Upper lobe of left lung (tissue), 4 donors: ENCODE measurements around the gene KATNAL1.

Experiments
- POLR2A ChIP-seq, 4 donors: fragments of 450-650 bp; IDR thresholded peaks; one replicate each; pipeline ENCODE4 v1.5.1; 2016 to 2017; ENCODE audit warnings: antibody characterized with exemption in 4 of 4, mild to moderate bottlenecking in 2 of 4
- POLR2AphosphoS5 ChIP-seq, 2 donors: sonication (generic); formaldehyde crosslinking; IDR thresholded peaks; one replicate each; pipeline ENCODE4 v1.5.1; 2017; ENCODE audit warnings: antibody characterized with exemption in 2 of 2
- TF ChIP-seq, protein P1 (sequence below), 6 experiments: fragments of 450-650 bp in 4 of 6; fragments of 200-600 bp in 2 of 6; sonication (generic) in 2 of 6; IDR thresholded peaks; one replicate each; pipeline ENCODE4 v1.5.1; 2016 to 2019; ENCODE audit warnings: antibody characterized with exemption in 6 of 6

- TF ChIP-seq, protein P1, sequence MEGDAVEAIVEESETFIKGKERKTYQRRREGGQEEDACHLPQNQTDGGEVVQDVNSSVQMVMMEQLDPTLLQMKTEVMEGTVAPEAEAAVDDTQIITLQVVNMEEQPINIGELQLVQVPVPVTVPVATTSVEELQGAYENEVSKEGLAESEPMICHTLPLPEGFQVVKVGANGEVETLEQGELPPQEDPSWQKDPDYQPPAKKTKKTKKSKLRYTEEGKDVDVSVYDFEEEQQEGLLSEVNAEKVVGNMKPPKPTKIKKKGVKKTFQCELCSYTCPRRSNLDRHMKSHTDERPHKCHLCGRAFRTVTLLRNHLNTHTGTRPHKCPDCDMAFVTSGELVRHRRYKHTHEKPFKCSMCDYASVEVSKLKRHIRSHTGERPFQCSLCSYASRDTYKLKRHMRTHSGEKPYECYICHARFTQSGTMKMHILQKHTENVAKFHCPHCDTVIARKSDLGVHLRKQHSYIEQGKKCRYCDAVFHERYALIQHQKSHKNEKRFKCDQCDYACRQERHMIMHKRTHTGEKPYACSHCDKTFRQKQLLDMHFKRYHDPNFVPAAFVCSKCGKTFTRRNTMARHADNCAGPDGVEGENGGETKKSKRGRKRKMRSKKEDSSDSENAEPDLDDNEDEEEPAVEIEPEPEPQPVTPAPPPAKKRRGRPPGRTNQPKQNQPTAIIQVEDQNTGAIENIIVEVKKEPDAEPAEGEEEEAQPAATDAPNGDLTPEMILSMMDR (IDR thresholded peaks at IDR 0.05), result no peak
- no peak for TF ChIP-seq POLR2AphosphoS5 (IDR thresholded peaks at IDR 0.05)
- no peak for TF ChIP-seq POLR2A (IDR thresholded peaks at IDR 0.05)
Measured at GRCh38 chr13:30299786-30300185, 7.6 kb downstream of the KATNAL1 start.
